ENCODE data around the gene CORIN.

Gene CORIN

DNA sequence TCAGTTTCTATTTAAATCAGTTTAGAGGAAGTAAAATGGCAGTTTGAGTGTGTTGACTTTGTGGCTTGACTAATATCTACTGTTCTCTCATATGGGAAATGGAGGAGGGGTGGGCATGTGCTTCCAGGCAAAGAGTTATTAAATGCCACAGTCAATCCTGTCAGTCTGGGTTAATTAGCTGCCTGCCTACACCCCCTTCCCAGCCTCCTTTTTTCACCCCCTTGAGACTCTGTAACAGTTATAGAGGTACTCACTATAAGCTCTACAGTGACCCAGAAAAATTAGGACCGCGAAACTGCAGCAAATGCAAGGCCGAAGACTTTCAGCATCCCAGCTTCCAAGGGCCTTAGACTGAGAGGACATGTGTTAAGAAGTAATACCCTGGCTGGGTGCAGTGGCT is 165.2 kb downstream of the CORIN start:
- Histone ChIP-seq H4K20me1 (ENCODE audit: insufficient read depth, low read length) (no peaks in the 10 kb centered on the region), H3K4me3 (ENCODE audit: low read depth in 1 of 2, low read length in 2 of 2) (no peak overlapping the region), H3K79me2 (ENCODE audit: insufficient read depth, low read length) (no peaks in the 10 kb centered on the region), H3K36me3 (ENCODE audit: insufficient read depth, low read length) (no peaks in the 10 kb centered on the region), H3K9me3 (ENCODE audit: insufficient read depth, low read length, severe bottlenecking) (no peaks in the 10 kb centered on the region), H3K9ac (ENCODE audit: low read depth, low read length) (no peak overlapping the region), H2AFZ (ENCODE audit: low read depth, low read length) (no peak overlapping the region), H3K27me3 (ENCODE audit: insufficient read depth, low read length, poor library complexity) (peaks cover 4% of the 10 kb centered on the region), H3K4me1 (ENCODE audit: insufficient read depth, low read length) (0 out of 2 replicates have a peak, but pooled peaks cover 2% of the 10 kb centered on the region), H3K27ac (ENCODE audit: low read length) (no peak overlapping the region), H3K4me2 (ENCODE audit: insufficient read depth, low read length) (no peak overlapping the region)
- no peak for ATAC-seq (ENCODE audit: insufficient read depth, low read depth)
- no peak for DNase-seq
- TF ChIP-seq EZH2 (IDR thresholded peaks at IDR 0.05; ENCODE audit: borderline replicate concordance, low read depth, low read length, severe bottlenecking) (no peak), CTCF (IDR thresholded peaks at IDR 0.05; ENCODE audit: borderline replicate concordance, extremely low read depth, low read length, poor library complexity, severe bottlenecking) (no peak)

- H3K4me3 ChIP-seq (ENCODE audit: low read depth in 1 of 2, low read length in 2 of 2): no peak overlapping the region
- H3K27me3 ChIP-seq (ENCODE audit: insufficient read depth, low read length, poor library complexity): peaks cover 4% of the 10 kb centered on the region
- H3K4me1 ChIP-seq (ENCODE audit: insufficient read depth, low read length): 0 out of 2 replicates have a peak, but pooled peaks cover 2% of the 10 kb centered on the region
- DNase-seq (no peak), ATAC-seq (ENCODE audit: insufficient read depth, low read depth) (no peak)
- no peaks in the 10 kb centered on the region for H3K36me3 ChIP-seq (ENCODE audit: insufficient read depth, low read length)
- no peak overlapping the region for H2AFZ ChIP-seq (ENCODE audit: low read depth, low read length)
- no peak overlapping the region for H3K4me2 ChIP-seq (ENCODE audit: insufficient read depth, low read length)
- H3K79me2 ChIP-seq (ENCODE audit: insufficient read depth, low read length): no peaks in the 10 kb centered on the region
- no peak overlapping the region for H3K9ac ChIP-seq (ENCODE audit: low read depth, low read length)
- H3K27ac ChIP-seq (ENCODE audit: low read length): no peak overlapping the region
- no peaks in the 10 kb centered on the region for H3K9me3 ChIP-seq (ENCODE audit: insufficient read depth, low read length, severe bottlenecking)
- TF ChIP-seq EZH2 (IDR thresholded peaks at IDR 0.05; ENCODE audit: borderline replicate concordance, low read depth, low read length, severe bottlenecking): no peak
- no peak for TF ChIP-seq CTCF (IDR thresholded peaks at IDR 0.05; ENCODE audit: borderline replicate concordance, extremely low read depth, low read length, poor library complexity, severe bottlenecking)
- H4K20me1 ChIP-seq (ENCODE audit: insufficient read depth, low read length): no peaks in the 10 kb centered on the region
Measured at GRCh38 chr4:47669946-47670345, 167.9 kb downstream of the CORIN start.

DNA sequence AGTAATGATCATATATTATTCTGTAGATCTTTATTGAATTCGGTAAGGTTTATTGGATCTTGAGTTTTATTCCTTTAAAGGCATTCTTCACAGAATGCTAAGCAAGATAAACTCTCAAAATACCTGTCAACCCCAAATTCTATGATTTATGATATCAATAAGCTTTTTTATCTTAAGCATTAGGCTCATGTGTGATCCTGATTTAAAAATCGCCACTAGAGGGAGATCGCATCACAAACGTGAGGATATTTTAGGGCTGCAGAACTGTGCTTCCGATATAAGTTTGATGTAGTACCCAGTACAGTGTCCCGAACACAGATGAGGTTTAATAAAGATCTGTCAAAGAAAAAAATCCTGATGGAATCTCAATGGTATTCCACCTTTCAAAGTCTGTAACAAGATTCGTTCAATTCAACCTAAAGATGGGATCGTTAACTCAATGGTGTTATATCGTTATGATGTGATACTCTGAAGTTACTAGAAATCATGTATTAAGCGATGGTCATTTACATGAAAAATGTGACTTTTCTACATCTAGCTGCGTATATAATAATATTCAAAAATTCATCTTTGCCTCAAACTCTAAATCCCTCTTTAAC is 169.0 kb downstream of the CORIN start:
- no peak overlapping the region for H3K4me3 ChIP-seq (ENCODE audit: low read depth in 1 of 2, low read length in 2 of 2)
- H3K9ac ChIP-seq (ENCODE audit: low read depth, low read length): no peak overlapping the region
- H4K20me1 ChIP-seq (ENCODE audit: insufficient read depth, low read length): no peaks in the 10 kb centered on the region
- DNase-seq (peak; percentile 32), ATAC-seq (ENCODE audit: insufficient read depth, low read depth) (peak; percentile 90)
- no peaks in the 10 kb centered on the region for H3K36me3 ChIP-seq (ENCODE audit: insufficient read depth, low read length)
- no peaks in the 10 kb centered on the region for H3K9me3 ChIP-seq (ENCODE audit: insufficient read depth, low read length, severe bottlenecking)
- H3K27me3 ChIP-seq (ENCODE audit: insufficient read depth, low read length, poor library complexity): no peaks in the 10 kb centered on the region
- H3K79me2 ChIP-seq (ENCODE audit: insufficient read depth, low read length): no peaks in the 10 kb centered on the region
- 0 out of 2 replicates have a peak, but pooled peaks cover 2% of the 10 kb centered on the region for H3K4me1 ChIP-seq (ENCODE audit: insufficient read depth, low read length)
- TF ChIP-seq EZH2 (IDR thresholded peaks at IDR 0.05; ENCODE audit: borderline replicate concordance, low read depth, low read length, severe bottlenecking) (no peak), CTCF (IDR thresholded peaks at IDR 0.05; ENCODE audit: borderline replicate concordance, extremely low read depth, low read length, poor library complexity, severe bottlenecking) (peak; percentile 88)
- no peak overlapping the region for H2AFZ ChIP-seq (ENCODE audit: low read depth, low read length)
- H3K4me2 ChIP-seq (ENCODE audit: insufficient read depth, low read length): no peak overlapping the region
- no peak overlapping the region for H3K27ac ChIP-seq (ENCODE audit: low read length)

Data from DND-41 (cell line).